GM06990 (cell line): ENCODE measurements around the gene TBCK.

ENCODE experiments used
- DNase-seq: peaks from one replicate; pipeline ENCODE4 v3.0.0-alpha.2; 2011; ENCODE audit not compliant: insufficient read length; ENCODE audit errors: extremely low read depth
- H3K27me3 ChIP-seq: replicated peaks from 2 replicates; pipeline ENCODE4 v1.6.0; 2011; ENCODE audit warnings: low read length; ENCODE audit not compliant: control insufficient read depth, insufficient read depth
- H3K36me3 ChIP-seq: 2 replicates; pipeline ENCODE4 v1.5.1; 2011; ENCODE audit warnings: low read length; ENCODE audit not compliant: control insufficient read depth, insufficient read depth
- H3K4me3 ChIP-seq: replicated peaks from 2 replicates; pipeline ENCODE4 v1.5.1; 2011; ENCODE audit warnings: low read depth, mild to moderate bottlenecking, control low read depth, low read length
- CTCF ChIP-seq: IDR thresholded peaks from 2 replicates; pipeline ENCODE4 v1.5.1; 2011; ENCODE audit warnings: low read length, control low read depth, mild to moderate bottlenecking, inconsistent platforms; ENCODE audit not compliant: insufficient read depth, poor library complexity, severe bottlenecking

TBCK gene

GRCh38 chr4:106315476-106315967, 487 bp downstream of the TBCK start:
- no peaks in the 10 kb centered on the region for H3K27me3 ChIP-seq
- DNase-seq, result no peak
- H3K36me3 ChIP-seq, result no peaks in the 10 kb centered on the region
- peak overlapping the region; percentile 83 for H3K4me3 ChIP-seq
- TF ChIP-seq CTCF, result no peak

- peak overlapping the region; percentile 83 for H3K4me3 ChIP-seq
- no peaks in the 10 kb centered on the region for H3K27me3 ChIP-seq
- TF ChIP-seq CTCF, result no peak
- no peak for DNase-seq
- H3K36me3 ChIP-seq, result no peaks in the 10 kb centered on the region
Measured at GRCh38 chr4:106314960-106315359, 1.0 kb downstream of the TBCK start.

GRCh38 chr4:106312997-106313522, 2.9 kb downstream of the TBCK start:
- no peak for TF ChIP-seq CTCF
- no peaks in the 10 kb centered on the region for H3K27me3 ChIP-seq
- DNase-seq, result no peak
- no peaks in the 10 kb centered on the region for H3K36me3 ChIP-seq
- H3K4me3 ChIP-seq, result no peak overlapping the region

- no peak overlapping the region for H3K4me3 ChIP-seq
- TF ChIP-seq CTCF, result no peak
- no peaks in the 10 kb centered on the region for H3K27me3 ChIP-seq
- H3K36me3 ChIP-seq, result no peaks in the 10 kb centered on the region
- no peak for DNase-seq
Measured at GRCh38 chr4:106312377-106312776, 3.6 kb downstream of the TBCK start.

- Histone ChIP-seq H3K4me3 (no peak overlapping the region), H3K27me3 (no peaks in the 10 kb centered on the region), H3K36me3 (no peaks in the 10 kb centered on the region; the same call in 1 of the 2 replicates)
- no peak for DNase-seq
- TF ChIP-seq CTCF, result no peak
Measured at GRCh38 chr4:106306561-106306960, 9.4 kb downstream of the TBCK start.
